IPS-15b (cell line): ENCODE data around the gene ZNF783.
"Not testable (repeated sequence)": the region's sequence is repeated elsewhere in the genome, so short reads cannot be mapped to it uniquely, and the experiment has no call there.

ENCODE experiments used
- H3K27me3 ChIP-seq: one replicate; pipeline ENCODE4 v1.6.1; 2013; ENCODE audit warnings: low read length; ENCODE audit not compliant: control insufficient read depth, insufficient read depth
- H3K36me3 ChIP-seq: one replicate; pipeline ENCODE4 v1.6.1; 2013; ENCODE audit warnings: low read length; ENCODE audit not compliant: control insufficient read depth, insufficient read depth
- H3K4me1 ChIP-seq: one replicate; pipeline ENCODE4 v1.6.1; 2013; ENCODE audit warnings: mild to moderate bottlenecking, low read length; ENCODE audit not compliant: control insufficient read depth, insufficient read depth
- H3K4me3 ChIP-seq: one replicate; pipeline ENCODE4 v1.5.1; 2013; ENCODE audit warnings: low read depth, low read length
- H3K9ac ChIP-seq: one replicate; pipeline ENCODE4 v1.6.1; 2013; ENCODE audit warnings: low read depth, mild to moderate bottlenecking, low read length
- H3K9me3 ChIP-seq: one replicate; pipeline ENCODE4 v1.6.1; 2013; ENCODE audit warnings: mild to moderate bottlenecking, low read length; ENCODE audit not compliant: control insufficient read depth, insufficient read depth

The ZNF783 gene

GRCh38 chr7:149245244-149245643, 16.8 kb upstream of the ZNF783 start:
- Histone ChIP-seq H3K4me1 (peaks cover 5% of the 10 kb centered on the region), H3K4me3 (no peak overlapping the region), H3K9me3 (no peaks in the 10 kb centered on the region), H3K36me3 (no peaks in the 10 kb centered on the region), H3K9ac (no peak overlapping the region), H3K27me3 (no peaks in the 10 kb centered on the region)

GRCh38 chr7:149245744-149246143, 16.3 kb upstream of the ZNF783 start:
- Histone ChIP-seq H3K9me3 (no peaks in the 10 kb centered on the region), H3K9ac (no peak overlapping the region), H3K36me3 (peaks cover 2% of the 10 kb centered on the region), H3K4me3 (no peak overlapping the region), H3K4me1 (peaks cover 2% of the 10 kb centered on the region), H3K27me3 (no peaks in the 10 kb centered on the region)

DNA sequence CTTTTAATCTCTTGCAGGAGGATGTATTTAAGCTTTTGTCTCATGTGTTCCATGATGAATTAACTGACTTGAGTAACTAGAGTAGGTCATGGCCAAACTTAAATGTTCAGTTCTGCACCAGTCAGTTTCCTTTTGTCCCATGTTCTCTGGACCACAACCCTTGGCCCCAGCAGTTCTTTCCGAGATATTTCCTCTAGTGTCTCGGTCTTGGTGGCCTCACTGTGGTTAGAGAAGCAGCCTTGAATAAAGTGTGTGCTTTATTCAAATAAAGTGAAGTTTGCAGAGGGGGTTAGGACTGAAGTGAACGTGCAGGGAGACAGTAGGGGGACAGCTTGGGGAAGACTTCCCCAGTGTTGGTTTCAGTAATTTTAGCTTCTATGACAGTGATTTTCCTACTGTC, 13.2 kb upstream of the ZNF783 start:
- H3K9me3 ChIP-seq, result no peaks in the 10 kb centered on the region
- no peaks in the 10 kb centered on the region for H3K4me1 ChIP-seq
- no peak overlapping the region for H3K4me3 ChIP-seq
- H3K9ac ChIP-seq, result no peak overlapping the region
- peaks cover 12% of the 10 kb centered on the region for H3K36me3 ChIP-seq
- H3K27me3 ChIP-seq, result no peaks in the 10 kb centered on the region

- not testable (repeated sequence) for H3K4me3 ChIP-seq, H3K27me3 ChIP-seq, H3K9ac ChIP-seq, H3K4me1 ChIP-seq, H3K9me3 ChIP-seq
- peaks cover 20% of the 10 kb centered on the region for H3K36me3 ChIP-seq
These were observed 11.8 kb upstream of the ZNF783 start for GRCh38 chr7:149250151-149250550.

- not testable (repeated sequence) for H3K4me3 ChIP-seq, H3K27me3 ChIP-seq, H3K4me1 ChIP-seq, H3K9me3 ChIP-seq, H3K9ac ChIP-seq
- H3K36me3 ChIP-seq, result peaks cover 25% of the 10 kb centered on the region
These were observed 10.5 kb upstream of the ZNF783 start for GRCh38 chr7:149251518-149251917.

DNA sequence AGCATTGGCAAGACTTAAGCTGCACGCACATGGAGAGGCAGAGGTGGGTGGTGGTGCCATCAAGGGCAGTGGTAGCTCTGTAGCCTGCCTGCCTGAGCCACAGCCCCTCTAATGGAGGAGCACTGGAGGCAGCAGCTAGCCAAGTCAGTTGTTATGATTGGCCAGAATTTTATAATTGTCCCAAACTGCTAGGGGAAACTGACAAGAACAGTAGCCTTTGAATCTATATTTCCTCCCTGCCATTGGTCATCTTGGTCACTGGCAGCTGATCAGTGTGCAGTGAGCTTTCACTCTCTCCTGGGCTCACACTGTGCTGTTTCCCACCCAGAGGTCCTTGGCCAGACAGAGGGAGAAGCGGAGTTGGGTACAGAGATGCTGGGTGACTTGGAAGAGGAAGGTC, 9.6 kb upstream of the ZNF783 start:
- H3K9ac ChIP-seq, result no peak overlapping the region
- H3K9me3 ChIP-seq, result no peaks in the 10 kb centered on the region
- H3K4me3 ChIP-seq, result no peak overlapping the region
- H3K4me1 ChIP-seq, result no peaks in the 10 kb centered on the region
- peaks cover 25% of the 10 kb centered on the region for H3K36me3 ChIP-seq
- H3K27me3 ChIP-seq, result no peaks in the 10 kb centered on the region

DNA sequence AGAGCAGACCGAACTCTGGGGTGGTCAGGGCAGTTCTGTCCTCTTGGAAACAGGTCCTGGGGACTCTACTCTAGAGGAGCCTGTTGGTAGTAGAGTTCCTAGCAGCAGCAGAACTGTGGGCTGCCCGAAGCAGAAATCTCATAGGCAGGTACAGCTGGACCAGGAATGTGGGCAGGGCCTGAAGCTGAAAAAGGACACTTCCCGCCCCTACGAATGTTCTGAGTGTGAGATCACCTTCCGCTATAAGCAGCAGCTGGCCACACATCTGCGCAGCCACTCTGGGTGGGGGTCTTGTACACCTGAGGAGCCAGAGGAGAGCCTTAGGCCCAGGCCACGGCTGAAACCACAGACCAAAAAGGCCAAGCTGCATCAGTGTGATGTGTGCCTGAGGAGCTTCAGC, 8.3 kb upstream of the ZNF783 start:
- Histone ChIP-seq H3K27me3 (no peaks in the 10 kb centered on the region), H3K4me1 (no peaks in the 10 kb centered on the region), H3K9ac (no peak overlapping the region), H3K9me3 (no peaks in the 10 kb centered on the region), H3K36me3 (peaks cover 25% of the 10 kb centered on the region), H3K4me3 (no peak overlapping the region)

GRCh38 chr7:149254181-149254858, 7.7 kb upstream of the ZNF783 start:
- no peaks in the 10 kb centered on the region for H3K27me3 ChIP-seq
- H3K9ac ChIP-seq, result no peak overlapping the region
- no peaks in the 10 kb centered on the region for H3K4me1 ChIP-seq
- H3K9me3 ChIP-seq, result no peaks in the 10 kb centered on the region
- H3K36me3 ChIP-seq, result peaks cover 25% of the 10 kb centered on the region
- no peak overlapping the region for H3K4me3 ChIP-seq

GRCh38 chr7:149255174-149255573, 6.8 kb upstream of the ZNF783 start:
- Histone ChIP-seq H3K4me1 (no peaks in the 10 kb centered on the region), H3K36me3 (peaks cover 25% of the 10 kb centered on the region), H3K9ac (no peak overlapping the region), H3K9me3 (no peaks in the 10 kb centered on the region), H3K4me3 (no peak overlapping the region), H3K27me3 (no peaks in the 10 kb centered on the region)

DNA sequence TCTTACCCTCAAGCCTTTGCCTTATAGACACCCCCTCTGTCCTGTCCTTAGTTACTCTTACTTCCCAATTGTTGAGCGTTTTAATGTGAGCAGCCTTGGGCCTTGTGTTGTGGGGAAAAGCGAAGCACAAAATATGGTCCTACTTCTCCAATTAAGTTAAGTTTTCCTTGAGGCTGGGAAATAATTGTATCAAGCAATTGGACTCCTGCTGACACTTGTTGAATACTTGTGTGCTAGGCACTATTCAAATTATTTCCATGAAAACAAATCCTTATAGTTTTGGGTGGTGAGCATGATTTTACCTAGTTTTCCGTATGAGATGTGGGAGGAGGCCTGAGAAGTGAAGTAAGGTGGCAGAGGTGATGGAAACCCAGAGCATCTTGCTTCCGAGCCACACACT, 5.4 kb upstream of the ZNF783 start:
- H3K9ac ChIP-seq, result no peak overlapping the region
- H3K9me3 ChIP-seq, result no peaks in the 10 kb centered on the region
- H3K4me3 ChIP-seq, result no peak overlapping the region
- peaks cover 23% of the 10 kb centered on the region for H3K36me3 ChIP-seq
- H3K4me1 ChIP-seq, result no peaks in the 10 kb centered on the region
- H3K27me3 ChIP-seq, result no peaks in the 10 kb centered on the region

GRCh38 chr7:149257146-149257545, 4.8 kb upstream of the ZNF783 start:
- Histone ChIP-seq H3K36me3 (peaks cover 23% of the 10 kb centered on the region), H3K9me3 (no peaks in the 10 kb centered on the region), H3K4me3 (no peak overlapping the region), H3K4me1 (no peaks in the 10 kb centered on the region), H3K27me3 (no peaks in the 10 kb centered on the region), H3K9ac (no peak overlapping the region)

DNA sequence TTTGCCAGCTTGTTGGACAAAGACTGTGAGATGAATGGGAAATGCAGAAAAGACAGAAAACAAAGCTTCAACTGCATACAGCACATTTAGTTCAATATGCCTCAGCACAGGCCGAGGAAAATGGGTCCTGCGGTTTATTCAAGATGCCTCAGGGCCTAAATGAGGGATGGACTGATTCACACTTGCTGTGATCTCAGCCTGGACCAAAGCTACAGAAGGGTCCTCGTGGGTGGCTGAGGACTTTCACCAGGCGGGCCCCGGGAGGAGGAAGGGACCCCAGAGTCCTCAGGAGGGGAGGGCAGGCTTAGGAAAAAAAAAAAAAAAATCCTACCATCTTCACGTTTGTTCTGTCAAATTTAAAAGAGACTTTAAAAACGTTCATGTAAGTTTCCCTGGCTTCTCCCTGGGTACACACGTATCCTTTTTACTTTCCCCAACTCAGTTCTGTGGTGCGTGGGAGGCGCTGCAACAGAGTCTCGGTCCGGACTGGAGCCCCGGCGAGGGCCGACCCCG, 624 bp upstream of the ZNF783 start:
- Histone ChIP-seq H3K9ac (peak overlapping the region; percentile 73), H3K9me3 (no peaks in the 10 kb centered on the region), H3K4me3 (peak overlapping the region; percentile 64)

More for the DNA sequence above, 624 bp upstream of the ZNF783 start:
- no peaks in the 10 kb centered on the region for H3K4me1 ChIP-seq
- peaks cover 2% of the 10 kb centered on the region for H3K36me3 ChIP-seq
- no peaks in the 10 kb centered on the region for H3K27me3 ChIP-seq
